ENCODE data around the gene KIDINS220.

KIDINS220 gene

GRCh38 chr2:8805278-8806210, 31.9 kb downstream of the KIDINS220 start:
- no peak for DNase-seq (ENCODE audit: low read depth)

GRCh38 chr2:8803658-8804379, 33.6 kb downstream of the KIDINS220 start:
- DNase-seq (ENCODE audit: low read depth) = peak; percentile 7

GRCh38 chr2:8802741-8803140, 34.7 kb downstream of the KIDINS220 start:
- DNase-seq (ENCODE audit: low read depth) = no peak

GRCh38 chr2:8800821-8801220, 36.6 kb downstream of the KIDINS220 start:
- DNase-seq (ENCODE audit: low read depth) = no peak

- DNase-seq (ENCODE audit: low read depth) = no peak
Observed at GRCh38 chr2:8800218-8800617, 37.2 kb downstream of the KIDINS220 start.

- no peak for DNase-seq (ENCODE audit: low read depth)
Observed at GRCh38 chr2:8799004-8799403, 38.4 kb downstream of the KIDINS220 start.

GRCh38 chr2:8798393-8798792, 39.0 kb downstream of the KIDINS220 start:
- DNase-seq (ENCODE audit: low read depth) = no peak

- no peak for DNase-seq (ENCODE audit: low read depth)
Observed at GRCh38 chr2:8797682-8798081, 39.7 kb downstream of the KIDINS220 start.

- DNase-seq (ENCODE audit: low read depth) = no peak
Observed at GRCh38 chr2:8796878-8797550, 40.4 kb downstream of the KIDINS220 start.

GRCh38 chr2:8796315-8796848, 41.0 kb downstream of the KIDINS220 start:
- no peak for DNase-seq (ENCODE audit: low read depth)

GRCh38 chr2:8794923-8795825, 42.2 kb downstream of the KIDINS220 start:
- no peak for DNase-seq (ENCODE audit: low read depth)

- no peak for DNase-seq (ENCODE audit: low read depth)
Observed at GRCh38 chr2:8790739-8791162, 46.7 kb downstream of the KIDINS220 start.

- no peak for DNase-seq (ENCODE audit: low read depth)
Observed at GRCh38 chr2:8786463-8786862, 51.0 kb downstream of the KIDINS220 start.

GRCh38 chr2:8779795-8780671, 57.4 kb downstream of the KIDINS220 start:
- no peak for DNase-seq (ENCODE audit: low read depth)

- DNase-seq (ENCODE audit: low read depth) = no peak
Observed at GRCh38 chr2:8774371-8774770, 63.0 kb downstream of the KIDINS220 start.

- no peak for DNase-seq (ENCODE audit: low read depth)
Observed at GRCh38 chr2:8767324-8767723, 70.1 kb downstream of the KIDINS220 start.

GRCh38 chr2:8761529-8762164, 75.8 kb downstream of the KIDINS220 start:
- no peak for DNase-seq (ENCODE audit: low read depth)

- no peak for DNase-seq (ENCODE audit: low read depth)
Observed at GRCh38 chr2:8756716-8757115, 80.7 kb downstream of the KIDINS220 start.

- DNase-seq (ENCODE audit: low read depth) = no peak
Observed at GRCh38 chr2:8756230-8756629, 81.2 kb downstream of the KIDINS220 start.
